DLD1 (cell line): Measurements from ENCODE around the gene PEAK1.
"Not testable (repeated sequence)": the region's sequence is repeated elsewhere in the genome, so short reads cannot be mapped to it uniquely, and the experiment has no call there.

Source experiments
- in situ Hi-C: cut with HindIII; loops from 2 replicates; pipeline ENCODE4 v1.10.0; 2017; ENCODE audit warnings: low sequenced_read_pairs

PEAK1 gene

GRCh38 chr15:77409259-77410156 is 10.4 kb downstream of the PEAK1 start:
- in situ Hi-C loops: no loop called here

GRCh38 chr15:77406846-77407245 is 13.1 kb downstream of the PEAK1 start:
- in situ Hi-C loops: no loop called here

GRCh38 chr15:77406173-77406759 is 13.6 kb downstream of the PEAK1 start:
- in situ Hi-C loops: not testable (repeated sequence)

GRCh38 chr15:77402740-77403379 is 17.0 kb downstream of the PEAK1 start:
- in situ Hi-C loops: no loop called here

GRCh38 chr15:77400258-77400657 is 19.6 kb downstream of the PEAK1 start:
- in situ Hi-C loops: no loop called here

- in situ Hi-C loops: no loop called here
Observed at GRCh38 chr15:77398927-77399326, 21.0 kb downstream of the PEAK1 start.

GRCh38 chr15:77396692-77397091 is 23.2 kb downstream of the PEAK1 start:
- in situ Hi-C loops: no loop called here

GRCh38 chr15:77395013-77395774 is 24.7 kb downstream of the PEAK1 start:
- in situ Hi-C loops: no loop called here

- in situ Hi-C loops: no loop called here
Observed at GRCh38 chr15:77393471-77393840, 26.4 kb downstream of the PEAK1 start.

GRCh38 chr15:77392762-77393470 is 27.0 kb downstream of the PEAK1 start:
- in situ Hi-C loops: no loop called here

- in situ Hi-C loops: no loop called here
Observed at GRCh38 chr15:77391372-77391951, 28.4 kb downstream of the PEAK1 start.

GRCh38 chr15:77387365-77388105 is 32.4 kb downstream of the PEAK1 start:
- in situ Hi-C loops: no loop called here

GRCh38 chr15:77386626-77387025 is 33.3 kb downstream of the PEAK1 start:
- in situ Hi-C loops: no loop called here

GRCh38 chr15:77384589-77385359 is 35.1 kb downstream of the PEAK1 start:
- in situ Hi-C loops: no loop called here

- in situ Hi-C loops: no loop called here
Observed at GRCh38 chr15:77384086-77384485, 35.8 kb downstream of the PEAK1 start.

- in situ Hi-C loops: no loop called here
Observed at GRCh38 chr15:77380033-77380432, 39.9 kb downstream of the PEAK1 start.

- in situ Hi-C loops: no loop called here
Observed at GRCh38 chr15:77376770-77377169, 43.1 kb downstream of the PEAK1 start.

GRCh38 chr15:77375133-77375532 is 44.8 kb downstream of the PEAK1 start:
- in situ Hi-C loops: no loop called here

GRCh38 chr15:77373441-77373840 is 46.5 kb downstream of the PEAK1 start:
- in situ Hi-C loops: no loop called here
